GM04503 (cell line): ENCODE measurements around the gene NEU3.
"Not testable (repeated sequence)": the region's sequence is repeated elsewhere in the genome, so short reads cannot be mapped to it uniquely, and the experiment has no call there.

Experiments
- DNase-seq: peaks from one replicate; pipeline ENCODE4 v3.0.0-alpha.2; 2012; ENCODE audit warnings: low read depth

The NEU3 gene

GRCh38 chr11:75031224-75031753, 42.6 kb downstream of the NEU3 start:
- peak; percentile 39 for DNase-seq

DNA sequence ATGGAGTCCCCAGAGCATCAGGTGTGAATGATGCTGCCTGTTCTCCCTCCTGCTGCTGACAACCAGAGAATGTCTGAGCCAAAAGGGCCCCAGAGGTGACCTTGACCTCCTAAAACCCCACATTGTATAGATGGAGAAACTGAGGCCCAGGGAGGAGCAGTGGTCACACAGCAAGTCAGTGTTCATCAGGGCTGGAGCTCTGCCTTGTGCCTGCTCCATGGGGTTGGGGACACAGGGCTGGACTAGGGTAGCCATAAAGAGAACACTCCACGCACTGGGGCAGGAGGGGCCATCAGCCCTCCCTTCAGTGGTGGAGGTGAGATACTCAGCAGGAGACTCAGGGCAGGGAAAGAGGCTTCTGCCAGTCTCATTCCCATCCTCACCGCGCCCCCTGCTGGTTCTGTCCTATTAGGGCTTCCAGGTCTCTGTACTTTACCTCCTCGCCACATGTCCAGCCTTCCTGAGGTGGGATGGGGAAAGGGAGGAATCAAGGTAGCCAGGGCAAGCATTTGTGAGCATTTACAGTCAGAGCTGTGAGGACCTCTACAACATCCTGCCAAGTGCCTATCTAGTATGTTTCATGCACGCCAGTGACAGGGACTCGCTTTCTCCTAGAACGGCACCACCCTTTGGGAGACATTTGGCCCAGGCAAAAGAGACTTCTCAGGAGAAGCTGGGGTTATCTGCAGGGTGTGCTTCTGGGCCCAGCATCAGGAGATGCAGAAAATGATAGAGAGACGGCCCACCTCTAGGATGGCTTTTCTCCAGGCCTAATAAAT, 43.2 kb downstream of the NEU3 start:
- DNase-seq = no peak

GRCh38 chr11:75032550-75032935, 43.8 kb downstream of the NEU3 start:
- DNase-seq = no peak

DNA sequence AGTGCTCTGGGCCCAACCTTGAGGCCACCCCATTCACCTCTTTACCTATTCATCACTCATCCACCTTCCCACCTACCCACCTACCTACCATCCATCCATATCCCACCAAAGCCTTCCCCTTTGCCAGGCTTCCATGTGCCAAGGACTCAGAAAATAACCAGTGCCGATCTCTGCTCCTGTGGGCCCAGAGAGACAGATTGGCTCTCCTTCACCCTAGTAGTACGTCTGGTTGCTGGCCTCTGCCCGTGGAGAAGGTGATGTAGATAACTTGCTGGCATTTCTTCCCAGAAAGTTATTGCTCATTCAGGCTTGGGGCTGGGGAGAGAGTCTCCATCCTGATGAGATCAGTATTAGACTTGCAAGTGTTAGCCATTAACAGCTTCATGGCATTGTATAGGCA, 45.2 kb downstream of the NEU3 start:
- DNase-seq = no peak

DNA sequence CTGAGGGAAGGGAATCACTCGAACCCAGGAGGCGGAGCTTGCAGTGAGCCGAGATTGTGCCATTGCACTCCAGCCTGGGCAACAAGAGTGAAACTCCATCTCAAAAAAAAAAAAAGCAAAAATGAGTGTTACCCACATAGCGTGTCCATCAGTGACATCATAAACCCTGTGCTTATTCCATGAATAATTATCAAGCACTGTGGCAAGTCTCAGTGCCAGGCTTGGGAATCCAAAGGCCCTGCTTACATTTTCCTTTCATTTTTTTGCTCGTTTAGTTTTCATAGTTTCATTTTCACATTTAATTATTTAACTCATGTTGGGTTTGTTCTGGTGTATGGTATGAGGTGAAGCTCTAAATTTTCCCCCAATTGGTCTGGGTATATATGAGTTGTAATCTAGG, 46.5 kb downstream of the NEU3 start:
- no peak for DNase-seq

DNA sequence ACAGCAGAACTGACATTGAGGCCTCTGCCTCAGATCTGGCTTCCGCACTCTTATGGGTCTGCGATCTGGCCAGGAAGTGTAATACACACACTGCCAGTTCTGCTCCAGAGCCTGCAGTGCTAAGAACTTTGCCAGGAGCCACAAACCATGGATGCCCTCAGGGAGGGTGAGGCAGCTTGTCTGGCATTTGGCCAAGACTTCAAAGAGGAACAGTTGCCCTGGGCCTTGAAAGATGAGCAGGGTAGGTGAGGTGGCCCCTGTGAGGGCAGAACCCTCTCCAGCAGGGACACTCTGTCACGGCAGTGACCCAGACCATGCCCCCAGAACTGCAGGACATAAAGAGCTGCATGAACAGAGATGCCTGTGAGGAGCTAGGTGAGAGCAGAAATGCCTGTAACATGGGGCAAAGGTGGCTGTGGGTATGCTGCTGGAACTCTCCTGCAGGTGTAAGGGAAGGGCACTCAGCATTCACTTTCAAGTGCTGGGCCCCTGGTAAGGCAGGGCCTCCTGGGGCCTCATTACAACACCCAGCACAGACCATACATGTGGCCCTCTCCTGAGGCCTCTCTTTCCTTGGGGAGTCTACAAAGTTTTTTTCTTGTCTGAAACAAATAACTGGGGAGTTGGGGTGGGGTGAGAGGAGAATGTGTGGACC, 47.3 kb downstream of the NEU3 start:
- DNase-seq = no peak

DNA sequence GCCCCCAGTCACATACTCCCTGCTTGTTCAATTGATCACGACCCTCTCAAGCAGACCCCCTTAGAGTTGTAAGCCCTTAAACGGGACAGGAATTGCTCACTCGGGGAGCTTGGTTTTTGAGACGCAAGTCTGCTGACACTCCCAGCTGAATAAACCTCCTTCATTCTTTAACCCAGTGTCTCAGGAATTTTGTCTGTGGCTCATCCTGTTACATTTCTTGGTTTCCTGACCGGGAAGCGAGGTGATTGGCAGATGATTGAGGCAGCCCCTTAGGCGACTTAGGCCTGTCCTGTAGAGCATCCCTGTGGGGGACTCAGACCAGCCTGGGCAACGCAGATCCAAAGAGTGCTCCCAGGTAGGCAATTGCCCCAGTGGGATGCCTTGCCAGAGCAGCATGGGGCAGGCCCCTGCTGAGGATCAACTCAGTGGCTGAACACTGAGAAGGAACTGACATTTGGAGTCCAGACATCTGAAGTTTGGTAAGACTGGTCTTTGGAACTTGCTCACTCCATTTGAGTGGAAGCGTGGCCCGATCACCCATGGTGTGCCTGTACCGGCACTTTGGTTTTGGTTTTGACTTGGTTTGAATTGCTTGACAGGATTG, 51.5 kb downstream of the NEU3 start:
- DNase-seq = no peak

GRCh38 chr11:75041263-75041662, 52.5 kb downstream of the NEU3 start:
- no peak for DNase-seq

DNA sequence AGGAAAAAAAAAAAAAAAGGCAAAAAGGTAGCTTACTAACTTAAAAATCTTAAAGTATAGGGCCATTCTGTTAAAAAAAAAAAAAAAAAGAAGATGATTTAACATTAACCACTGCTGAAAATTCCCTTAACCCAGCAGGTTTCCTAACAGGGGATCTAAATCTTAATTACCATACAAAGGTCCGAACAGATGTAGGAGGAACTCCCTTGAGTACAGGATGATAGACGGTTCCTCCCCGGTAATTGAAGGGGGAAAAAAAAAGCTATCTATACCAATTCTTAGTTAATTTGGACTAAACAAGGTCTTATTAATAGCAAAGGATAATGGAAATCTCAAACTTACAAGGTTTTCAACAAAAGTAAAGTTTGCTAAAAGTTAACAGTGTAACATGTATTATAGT, 53.1 kb downstream of the NEU3 start:
- not testable (repeated sequence) for DNase-seq

DNA sequence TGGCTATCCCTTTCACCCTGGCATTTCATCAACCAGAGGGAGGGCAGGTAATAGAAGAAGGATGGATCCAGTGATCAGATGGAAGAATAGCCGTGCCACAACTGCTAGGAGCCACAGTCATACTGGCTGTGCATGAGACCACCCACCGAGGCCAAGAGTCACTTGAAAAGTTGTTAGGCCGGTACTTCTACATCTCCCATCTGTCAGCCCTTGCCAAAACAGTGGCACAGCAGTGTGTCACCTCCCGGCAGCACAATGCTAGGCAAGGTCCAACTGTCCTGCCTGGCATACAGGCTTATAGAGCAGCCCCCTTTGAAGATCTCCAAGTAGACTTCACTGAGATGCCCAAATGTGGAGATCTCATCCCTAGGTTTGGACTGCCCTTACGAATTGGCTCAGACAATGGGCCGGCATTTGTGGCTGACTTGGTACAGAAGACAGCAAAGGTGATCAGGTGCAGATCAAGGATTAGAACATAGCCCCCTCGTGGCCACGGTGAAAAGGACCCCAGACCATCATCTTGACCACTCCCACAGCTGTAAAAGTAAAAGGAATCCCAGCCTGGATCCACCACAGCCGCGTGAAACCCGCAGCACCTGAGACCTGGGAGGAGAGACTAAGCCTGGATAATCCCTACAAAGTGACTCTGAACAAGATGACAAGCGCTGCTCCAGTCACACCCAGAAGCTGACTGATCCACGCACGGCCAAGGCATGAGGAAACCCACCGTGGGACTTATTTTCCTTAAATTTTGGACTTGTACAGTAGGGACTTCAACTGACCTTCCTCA, 55.8 kb downstream of the NEU3 start:
- not testable (repeated sequence) for DNase-seq

GRCh38 chr11:75046668-75047067, 57.9 kb downstream of the NEU3 start:
- not testable (repeated sequence) for DNase-seq

- DNase-seq = no peak
These were observed 58.5 kb downstream of the NEU3 start for GRCh38 chr11:75047191-75047590.

- not testable (repeated sequence) for DNase-seq
These were observed 61.0 kb downstream of the NEU3 start for GRCh38 chr11:75049501-75050266.

DNA sequence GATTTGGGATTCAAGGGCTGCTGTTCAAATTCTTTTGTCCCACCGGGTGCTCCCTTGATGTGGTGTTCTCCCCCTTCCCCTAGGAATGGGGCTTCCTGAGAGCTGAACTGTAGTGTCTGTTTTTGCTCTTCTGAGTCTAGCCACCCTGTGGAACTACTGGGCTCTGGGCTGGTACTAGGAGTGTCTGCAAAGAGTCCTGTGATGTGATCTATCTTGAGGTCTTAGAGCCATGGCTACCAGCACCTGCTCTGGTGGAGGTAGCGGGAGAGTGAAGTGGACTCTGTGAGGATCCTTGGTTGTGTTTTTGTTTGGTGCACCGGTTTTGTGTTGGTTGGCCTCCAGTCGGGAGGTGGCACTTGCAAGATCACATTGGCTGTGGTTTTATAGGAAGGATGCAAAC, 61.8 kb downstream of the NEU3 start:
- no peak for DNase-seq

GRCh38 chr11:75051043-75051442, 62.3 kb downstream of the NEU3 start:
- no peak for DNase-seq

- DNase-seq = no peak
These were observed 63.7 kb downstream of the NEU3 start for GRCh38 chr11:75052457-75052856.

GRCh38 chr11:75055511-75055910, 66.8 kb downstream of the NEU3 start:
- no peak for DNase-seq

GRCh38 chr11:75056814-75057213, 68.1 kb downstream of the NEU3 start:
- no peak for DNase-seq

DNA sequence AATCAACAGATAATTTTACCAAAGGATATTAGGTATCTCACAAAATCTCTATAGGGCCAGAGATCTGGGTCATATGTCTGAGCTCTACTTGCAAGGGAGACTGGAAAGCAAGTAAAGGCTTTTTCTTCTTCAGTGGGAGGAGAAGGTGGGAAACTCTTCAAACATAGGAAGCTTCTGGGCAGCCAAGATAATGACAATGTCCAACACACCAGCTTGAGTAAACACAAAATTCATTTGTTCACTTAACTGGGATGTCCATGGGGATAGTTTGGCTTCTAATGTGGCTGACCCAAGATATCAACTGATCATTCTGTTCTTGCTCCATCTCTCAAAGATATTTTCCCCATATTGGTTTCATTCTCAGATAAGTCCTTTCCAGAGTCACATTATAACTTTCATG, 70.6 kb downstream of the NEU3 start:
- no peak for DNase-seq

DNA sequence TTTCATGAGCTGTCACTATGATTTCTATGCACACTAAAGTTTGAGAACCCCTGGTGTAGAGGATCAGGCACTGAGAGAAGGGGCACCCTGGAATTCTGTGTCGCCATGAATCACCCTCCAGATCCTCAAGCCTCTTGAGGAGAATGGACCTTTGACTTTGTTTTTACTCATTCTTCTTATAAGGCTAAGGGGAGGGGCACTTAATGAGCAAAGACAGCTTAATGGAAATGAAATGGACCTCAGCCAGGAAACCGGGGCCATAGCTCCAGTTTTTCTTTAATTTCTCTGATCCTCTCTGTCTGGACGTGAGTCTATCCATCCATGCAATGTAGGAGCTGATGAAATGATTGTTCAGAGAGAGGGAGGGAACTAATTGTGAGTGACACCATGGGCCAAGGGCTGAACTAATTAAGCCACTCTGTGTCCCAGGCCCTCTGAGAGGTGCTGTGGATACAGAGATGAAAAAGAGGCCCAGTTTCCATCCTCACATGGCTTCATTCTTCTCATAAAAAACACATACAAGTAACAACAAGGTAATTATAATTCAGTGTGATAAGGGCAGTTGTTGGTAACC, 75.1 kb downstream of the NEU3 start:
- DNase-seq = no peak

DNA sequence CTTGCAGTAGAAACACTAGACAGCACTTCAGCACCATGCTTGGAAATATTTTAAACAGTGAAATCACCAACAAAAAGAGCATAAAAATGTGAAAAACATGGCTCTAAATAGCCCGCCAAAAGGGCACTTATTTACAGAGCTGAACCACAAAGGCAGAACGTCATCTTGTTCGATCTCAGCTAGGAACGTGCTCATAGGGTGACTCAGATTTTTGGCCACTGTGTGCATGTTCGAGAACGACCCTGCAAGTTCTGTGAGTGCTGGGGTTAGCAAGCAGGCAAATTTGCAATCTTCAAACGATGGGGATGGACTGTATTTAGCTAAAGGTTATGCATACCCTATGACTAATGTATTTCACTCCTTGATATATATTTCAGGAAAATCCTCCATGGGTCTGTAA, 77.3 kb downstream of the NEU3 start:
- DNase-seq = no peak
